Activated CD4-positive, alpha-beta T cell treated with anti-CD3 and anti-CD28 coated beads, Interleukin-2, amount 50 U/mL, for 16 hours (primary cell): ENCODE measurements around the gene WDFY1.

ENCODE experiments used
- DNase-seq: peaks from one replicate; pipeline ENCODE4 v3.0.0-alpha.2; 2020

The WDFY1 gene

GRCh38 chr2:223944703-223945531 lies at the start of gene WDFY1:
TSS of gene WDFY1 (minus strand) at chr2:223945335. CDS start at chr2:223945284, 51 bp downstream.
- peak; percentile 88 for DNase-seq

GRCh38 chr2:223994562-223995162 lies 49.5 kb upstream of the WDFY1 start:
- DNase-seq: peak; percentile 45

GRCh38 chr2:223993634-223994232 lies 48.6 kb upstream of the WDFY1 start:
- peak; percentile 71 for DNase-seq

DNA sequence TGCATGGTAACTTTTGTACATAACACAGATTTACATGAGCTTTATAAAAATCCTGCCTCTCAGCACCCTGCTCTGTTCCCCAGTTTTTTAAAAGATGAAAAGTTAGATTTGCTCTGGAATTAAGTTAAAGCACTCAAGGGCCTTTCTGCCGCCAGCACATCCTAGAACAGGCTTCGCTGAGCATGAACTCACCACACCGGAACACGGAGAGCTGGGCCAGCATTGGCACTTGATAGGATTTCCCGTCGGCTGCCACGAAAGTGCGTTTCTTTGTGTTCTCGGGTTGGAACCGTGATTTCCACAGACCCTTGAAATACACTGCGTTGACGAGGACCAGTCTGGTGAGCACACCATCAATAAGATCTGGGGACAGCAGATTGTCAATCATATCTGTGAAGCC lies 46.5 kb upstream of the WDFY1 start:
- no peak for DNase-seq

DNA sequence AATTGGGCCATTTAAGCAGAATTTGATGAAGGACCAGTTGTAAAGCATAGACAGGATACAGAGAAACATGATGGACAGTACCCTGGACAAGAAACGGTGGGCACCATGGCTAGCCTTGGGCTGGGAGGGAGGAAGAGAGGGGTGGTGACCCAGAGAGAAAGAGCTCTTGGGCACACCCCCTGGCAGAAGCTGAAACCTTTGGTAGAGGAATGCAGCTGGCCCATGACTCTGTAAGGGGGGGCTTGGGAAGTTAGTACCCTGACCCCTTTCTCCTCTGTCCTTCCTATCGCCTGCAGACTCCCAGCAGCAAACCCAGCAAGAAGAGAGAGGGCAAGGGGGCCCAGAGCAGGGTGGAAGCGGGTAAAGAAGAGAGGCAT lies 44.7 kb upstream of the WDFY1 start:
- no peak for DNase-seq

- no peak for DNase-seq
These were observed 44.2 kb upstream of the WDFY1 start for GRCh38 chr2:223989206-223989855.

DNA sequence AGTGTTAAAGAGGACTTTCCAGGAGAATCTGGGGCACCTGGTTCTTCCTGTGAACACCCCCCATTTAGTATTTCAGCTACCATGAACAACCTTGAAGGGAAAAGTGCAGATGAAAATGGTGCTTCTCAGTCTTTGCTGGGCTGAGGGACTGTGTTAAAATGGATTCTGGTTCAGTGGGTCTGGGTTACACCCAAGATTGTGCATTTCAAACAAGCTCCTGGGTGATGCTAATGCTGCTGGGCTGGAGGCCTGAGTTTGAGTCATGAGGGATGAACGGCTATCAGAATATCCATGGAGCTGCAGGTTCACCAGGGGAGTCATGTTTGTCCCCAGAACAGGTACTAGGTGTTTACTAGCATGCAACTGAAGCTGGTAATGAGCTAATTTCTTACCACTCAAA lies 36.1 kb upstream of the WDFY1 start:
- DNase-seq: no peak

DNA sequence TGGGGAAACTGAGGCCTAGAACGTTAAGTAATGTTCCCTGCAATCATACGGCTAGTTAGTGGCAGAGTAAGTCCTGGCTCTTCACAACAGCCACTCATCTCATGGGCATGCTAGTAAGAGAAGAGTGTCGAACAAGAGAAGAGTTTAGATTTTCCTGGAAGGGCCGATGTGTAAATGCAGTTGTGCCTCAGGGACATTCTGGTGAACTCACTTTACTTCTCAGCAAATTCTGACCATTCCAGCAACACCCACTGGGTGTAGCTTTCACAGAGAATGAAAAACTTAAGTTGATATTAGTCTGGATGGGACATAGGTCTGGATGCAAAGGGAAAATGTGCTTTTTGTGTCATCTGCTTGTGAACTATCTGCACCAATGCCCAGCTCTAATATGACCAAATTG lies 35.7 kb upstream of the WDFY1 start:
- no peak for DNase-seq

GRCh38 chr2:223980397-223980735 lies 35.2 kb upstream of the WDFY1 start:
- DNase-seq: no peak

DNA sequence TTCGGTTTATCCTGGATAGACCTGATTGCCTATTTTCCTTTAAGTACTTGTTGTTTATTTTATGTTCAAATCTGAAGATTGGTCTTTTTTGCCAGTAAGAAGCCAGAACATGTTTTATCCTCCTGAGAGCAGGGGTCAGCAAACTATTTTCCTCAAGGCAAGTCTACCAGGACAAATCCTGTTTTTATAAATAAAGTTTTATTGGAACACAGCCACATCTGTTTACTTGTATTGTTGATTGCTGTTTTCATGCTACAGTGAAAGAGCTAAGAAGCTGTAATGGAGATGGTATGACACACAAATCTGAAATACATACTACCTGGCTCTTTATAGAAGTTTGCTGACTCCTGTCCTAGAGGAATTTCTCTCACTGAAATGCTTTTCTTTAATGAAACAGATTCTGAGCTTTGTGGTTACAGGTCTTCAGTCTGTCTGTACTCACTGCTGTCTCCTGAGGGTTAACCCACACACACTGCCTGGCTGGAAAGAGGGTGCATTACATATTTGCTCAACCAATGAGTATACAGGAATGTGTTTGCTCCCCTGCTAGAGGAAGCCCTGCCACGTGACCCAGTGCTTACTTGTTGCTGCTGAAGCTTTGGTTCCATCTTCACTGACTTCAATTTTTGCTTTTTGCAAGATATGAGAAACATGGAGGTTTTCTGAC lies 34.7 kb upstream of the WDFY1 start:
- no peak for DNase-seq

DNA sequence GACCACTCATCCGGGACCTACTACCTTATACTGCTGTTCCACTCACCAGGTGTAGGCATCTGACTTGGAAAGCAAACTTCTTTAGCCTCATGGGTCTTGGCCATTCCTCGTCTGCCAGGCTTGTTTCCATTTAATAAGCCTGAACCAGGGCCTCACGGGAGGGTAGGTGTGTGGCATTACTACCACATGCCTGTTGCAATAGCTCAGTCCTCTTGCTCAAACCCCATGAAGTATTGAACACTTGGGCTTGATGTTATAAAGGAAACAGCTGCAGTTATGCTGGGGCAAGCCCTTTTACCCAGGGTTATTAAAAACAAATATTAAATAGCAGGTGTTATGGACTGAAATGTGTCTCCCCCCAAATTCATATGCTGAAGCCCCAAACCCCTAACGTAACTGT lies 33.3 kb upstream of the WDFY1 start:
- no peak for DNase-seq

DNA sequence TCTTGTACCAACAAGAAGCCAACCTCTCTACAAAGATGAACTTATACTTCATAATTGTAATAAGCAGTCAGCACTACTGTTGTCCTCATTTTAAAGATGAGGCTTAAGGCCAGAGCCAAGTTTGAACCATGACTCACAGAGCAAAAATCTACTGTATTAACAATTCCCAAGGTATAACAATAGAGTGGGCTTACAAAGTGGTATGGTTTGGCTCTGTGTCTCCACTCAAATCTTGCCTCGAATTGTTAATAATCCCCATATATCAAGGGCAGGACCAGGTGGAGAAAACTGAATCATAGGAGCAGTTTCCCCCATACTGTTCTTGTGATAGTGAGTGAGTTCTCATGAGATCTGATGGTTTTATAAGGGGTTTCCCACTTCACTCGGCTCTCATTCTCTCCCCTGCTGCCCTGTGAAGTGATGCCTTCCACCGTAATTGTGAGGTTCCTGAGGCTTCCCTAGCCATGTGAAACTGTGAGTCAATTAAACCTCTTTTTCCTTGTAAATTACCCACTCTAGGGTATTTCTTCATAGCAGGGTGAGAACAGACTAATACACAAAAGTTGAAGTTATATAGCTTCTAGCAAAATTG lies 31.6 kb upstream of the WDFY1 start:
- no peak for DNase-seq

- no peak for DNase-seq
These were observed 28.5 kb upstream of the WDFY1 start for GRCh38 chr2:223973606-223974005.

DNA sequence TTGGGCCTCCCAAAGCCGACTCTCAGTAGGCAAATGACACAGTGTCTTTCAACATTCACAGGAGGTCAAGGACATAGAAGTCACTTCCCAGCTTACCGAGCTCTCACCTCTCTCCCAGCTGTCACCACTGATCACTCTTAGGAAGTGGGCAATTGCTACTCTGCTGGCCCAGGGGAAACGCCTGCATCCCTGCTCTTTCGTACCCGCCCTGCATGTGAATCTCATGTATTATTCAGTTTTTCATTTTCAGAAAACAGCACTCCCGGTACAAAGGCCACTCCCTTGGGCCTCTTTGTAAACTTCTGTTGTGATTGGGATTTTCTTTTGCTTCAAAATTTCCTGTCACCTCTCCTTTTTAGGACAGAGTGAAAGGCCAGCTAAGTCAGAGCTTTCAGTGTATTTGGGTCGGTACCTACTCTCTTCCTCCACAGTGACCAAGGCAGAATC lies 27.5 kb upstream of the WDFY1 start:
- DNase-seq: no peak

DNA sequence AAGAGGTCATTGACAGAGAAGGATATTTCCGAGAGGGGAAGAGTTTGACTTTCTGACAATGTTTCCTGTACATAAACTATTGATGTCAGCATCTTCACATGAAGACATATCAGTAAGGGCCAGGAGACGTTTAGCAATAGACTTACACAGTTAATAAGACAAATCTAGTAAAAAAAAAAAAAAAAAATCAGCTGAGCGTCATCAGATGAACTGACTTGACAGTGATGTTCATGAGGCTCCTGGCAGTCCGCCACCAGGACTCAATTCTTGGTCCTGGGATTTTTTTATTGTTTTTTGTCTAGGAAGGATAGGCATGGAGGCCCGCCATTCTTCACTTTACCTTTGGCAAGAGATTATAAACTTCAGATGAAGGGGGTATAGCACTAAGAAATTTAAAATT lies 26.6 kb upstream of the WDFY1 start:
- no peak for DNase-seq

GRCh38 chr2:223970343-223971128 lies 25.4 kb upstream of the WDFY1 start:
- DNase-seq: peak; percentile 67

DNA sequence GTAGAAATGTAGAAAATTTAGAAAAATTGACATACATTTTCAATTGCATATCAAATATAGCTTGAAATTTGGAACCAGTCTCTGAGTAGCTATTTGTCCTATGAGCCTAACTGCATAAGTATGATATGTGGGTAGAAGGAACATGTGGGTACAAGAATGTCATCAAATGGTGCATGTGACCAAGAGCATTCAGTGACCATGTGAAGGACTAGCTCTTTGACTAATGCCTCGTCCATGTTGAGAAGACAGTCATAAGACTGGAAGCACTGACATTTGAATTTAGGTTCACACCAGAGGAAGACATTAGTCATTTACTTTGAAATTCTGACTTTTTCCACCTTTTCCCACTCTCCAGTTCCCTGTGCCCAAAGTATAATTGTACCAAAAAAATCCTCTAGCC lies 24.7 kb upstream of the WDFY1 start:
- DNase-seq: no peak

- no peak for DNase-seq
These were observed 24.2 kb upstream of the WDFY1 start for GRCh38 chr2:223969315-223969714.

DNA sequence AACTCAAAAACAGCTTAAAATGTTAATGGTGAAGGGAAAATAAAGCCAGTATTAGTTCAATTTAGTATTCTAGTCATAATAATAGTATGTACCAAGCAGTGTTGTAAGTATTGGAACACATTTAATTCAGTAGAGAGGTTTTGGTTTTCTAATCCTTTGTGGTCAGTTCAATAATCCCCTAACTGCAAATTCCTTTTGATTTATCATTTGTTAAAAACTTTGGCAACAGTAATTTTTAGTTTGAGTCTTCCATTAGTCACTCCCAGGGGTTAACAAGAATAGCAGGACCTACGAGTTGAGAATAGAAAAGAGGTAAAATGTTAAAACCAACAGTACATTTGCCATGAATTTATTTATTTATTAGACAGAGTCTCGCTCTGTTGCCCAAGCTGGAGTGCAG lies 22.8 kb upstream of the WDFY1 start:
- no peak for DNase-seq

DNA sequence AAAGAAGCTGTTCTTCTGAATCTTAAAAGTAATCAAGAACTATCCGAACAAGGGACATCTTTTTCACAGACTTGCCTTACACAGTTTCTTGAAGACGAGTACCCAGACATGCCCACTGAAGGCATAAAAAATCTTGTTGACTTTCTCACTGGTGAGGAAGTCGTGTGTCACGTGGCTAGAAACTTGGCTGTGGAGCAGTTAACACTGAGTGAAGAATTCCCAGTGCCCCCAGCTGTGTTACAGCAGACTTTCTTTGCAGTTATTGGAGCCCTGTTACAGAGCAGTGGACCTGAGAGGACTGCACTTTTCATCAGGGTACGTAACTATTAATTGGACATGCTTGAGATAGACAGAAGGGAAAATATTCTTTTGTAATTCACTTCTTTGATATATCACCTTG lies 14.6 kb upstream of the WDFY1 start:
- DNase-seq: no peak

DNA sequence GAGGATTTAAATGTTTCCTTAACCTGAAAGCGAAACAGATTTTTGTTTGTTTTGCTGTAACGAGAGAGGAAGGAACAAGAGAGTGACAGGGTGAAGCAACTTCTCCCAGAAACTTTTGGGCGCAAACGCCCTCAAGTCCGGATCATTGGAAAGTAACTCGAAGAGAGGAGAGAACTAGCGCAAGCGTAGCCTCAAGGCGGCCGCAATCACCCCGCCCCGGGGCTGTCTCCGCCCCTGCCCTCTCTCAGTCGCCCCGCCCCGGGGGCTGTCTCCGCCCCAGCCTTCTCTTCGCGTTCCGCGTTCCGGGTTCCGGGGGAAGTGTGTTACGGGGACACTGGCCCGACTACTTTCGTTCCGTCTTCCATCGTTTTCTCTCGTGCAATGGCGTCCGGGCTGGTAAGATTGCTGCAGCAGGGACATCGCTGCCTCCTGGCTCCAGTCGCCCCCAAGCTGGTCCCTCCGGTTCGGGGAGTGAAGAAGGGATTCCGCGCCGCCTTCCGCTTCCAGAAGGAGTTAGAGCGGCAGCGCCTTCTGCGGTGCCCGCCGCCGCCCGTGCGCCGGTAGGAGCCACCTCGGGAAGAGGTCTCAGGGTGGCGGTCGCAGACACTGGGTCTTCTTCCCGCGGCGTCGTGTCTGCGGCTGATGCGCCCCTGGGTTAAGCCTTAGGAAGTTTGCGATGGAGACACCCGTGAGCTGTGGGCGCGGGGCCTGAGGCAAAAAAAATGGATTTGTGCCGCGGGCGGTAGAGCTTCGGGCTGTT lies 12.1 kb upstream of the WDFY1 start, which contains the start of gene MRPL44:
Gene MRPL44 (plus strand): TSS at position 372 of the 760 bp plus-strand sequence. CDS start 10 bp downstream, at position 382.
- DNase-seq: peak; percentile 97
